Neural progenitor cell (in vitro differentiated cells): ENCODE results near the gene VARS2.

Source experiments
- CTCF ChIP-seq: fragments of 200-600 bp; sonication (generic); IDR thresholded peaks from 2 replicates; pipeline ENCODE4 v1.5.1; 2017; ENCODE audit warnings: antibody characterized with exemption, mild to moderate bottlenecking
- EZH2 ChIP-seq: fragments of 200-600 bp; sonication (generic); IDR thresholded peaks from 2 replicates; pipeline ENCODE4 v1.6.1; 2017; ENCODE audit warnings: antibody characterized with exemption, mild to moderate bottlenecking, moderate library complexity
- EZH2phosphoT487 ChIP-seq: fragments of 200-600 bp; sonication (generic); IDR thresholded peaks from 2 replicates; pipeline ENCODE4 v1.6.1; 2017; ENCODE audit warnings: antibody characterized with exemption

- TF ChIP-seq EZH2 (no peak), CTCF (no peak), EZH2phosphoT487 (no peak)
Measured at GRCh38 chr6:30893666-30894065, 20.4 kb upstream of the VARS2 start.
